Transverse colon (tissue), 3 donors: ENCODE data around the gene CXCL12.

Experiments
- EP300 ChIP-seq: sonication (generic); formaldehyde crosslinking; IDR thresholded peaks from one replicate; pipeline ENCODE4 v1.6.1; 2017; ENCODE audit warnings: antibody characterized with exemption, low read depth
- TF ChIP-seq, protein P1 (sequence below), 5 experiments: fragments of 200-600 bp in 3 of 5; fragments of 450-650 bp in 2 of 5; sonication (generic) in 3 of 5; IDR thresholded peaks; 1 replicate in 2 of 5; 2 replicates in 3 of 5; pipeline ENCODE4 v1.5.1; 2016 to 2017; ENCODE audit warnings: antibody characterized with exemption in 5 of 5, inconsistent platforms in 3 of 5, mild to moderate bottlenecking in 2 of 5, moderate library complexity in 1 of 5

DNA sequence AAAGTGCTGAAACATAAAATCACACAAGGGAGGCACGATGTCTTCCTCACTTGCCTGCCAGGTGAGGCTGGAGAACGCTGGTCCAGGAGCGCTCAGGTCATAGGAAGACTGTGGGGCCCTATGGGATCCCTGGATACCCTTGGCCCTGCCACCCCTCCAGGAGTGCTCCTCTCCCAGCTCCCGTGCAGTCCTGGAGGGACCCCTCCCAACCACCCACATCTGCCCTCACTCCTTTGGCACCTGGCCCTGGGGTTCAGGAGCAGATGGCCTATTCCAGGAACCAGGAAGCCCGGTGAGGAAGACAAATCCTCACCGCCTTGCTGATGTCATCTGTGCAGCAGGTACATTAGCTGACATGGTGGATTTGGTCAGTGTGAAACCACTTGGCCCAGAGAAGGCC lies 3.7 kb upstream of the CXCL12 start:
- TF ChIP-seq, protein P1, sequence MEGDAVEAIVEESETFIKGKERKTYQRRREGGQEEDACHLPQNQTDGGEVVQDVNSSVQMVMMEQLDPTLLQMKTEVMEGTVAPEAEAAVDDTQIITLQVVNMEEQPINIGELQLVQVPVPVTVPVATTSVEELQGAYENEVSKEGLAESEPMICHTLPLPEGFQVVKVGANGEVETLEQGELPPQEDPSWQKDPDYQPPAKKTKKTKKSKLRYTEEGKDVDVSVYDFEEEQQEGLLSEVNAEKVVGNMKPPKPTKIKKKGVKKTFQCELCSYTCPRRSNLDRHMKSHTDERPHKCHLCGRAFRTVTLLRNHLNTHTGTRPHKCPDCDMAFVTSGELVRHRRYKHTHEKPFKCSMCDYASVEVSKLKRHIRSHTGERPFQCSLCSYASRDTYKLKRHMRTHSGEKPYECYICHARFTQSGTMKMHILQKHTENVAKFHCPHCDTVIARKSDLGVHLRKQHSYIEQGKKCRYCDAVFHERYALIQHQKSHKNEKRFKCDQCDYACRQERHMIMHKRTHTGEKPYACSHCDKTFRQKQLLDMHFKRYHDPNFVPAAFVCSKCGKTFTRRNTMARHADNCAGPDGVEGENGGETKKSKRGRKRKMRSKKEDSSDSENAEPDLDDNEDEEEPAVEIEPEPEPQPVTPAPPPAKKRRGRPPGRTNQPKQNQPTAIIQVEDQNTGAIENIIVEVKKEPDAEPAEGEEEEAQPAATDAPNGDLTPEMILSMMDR (IDR thresholded peaks at IDR 0.05), result no peak
- no peak for TF ChIP-seq EP300
